SK-N-SH (cell line): ENCODE measurements around the gene PIGA. TPM values are rescaled to one million over a fixed set of nuclear protein-coding genes. Genes with fewer than 3 reads are reported as not detected.

Experiments
- CTCF ChIA-PET: fragments of 300-600, 350-600 bp; formaldehyde crosslinking; extraction: SDS; loops from one replicate; lab custom pipeline; 2021; lab: Yijun Ruan, JAX
- POLR2A ChIA-PET: fragments of 350-600 bp; sonication (Branson Sonifier 250); formaldehyde crosslinking; extraction: SDS; loops from one replicate; lab custom pipeline; 2020; ENCODE audit warnings: antibody characterized with exemption, inconsistent platforms; lab: Yijun Ruan, JAX
- DNase-seq: peaks from one replicate; pipeline ENCODE4 v3.0.0; 2012
- H2AFZ ChIP-seq: fragments of 200-600 bp; sonication (generic); 2 replicates; pipeline ENCODE4 v1.8.1; 2016; ENCODE audit warnings: antibody characterized with exemption, mild to moderate bottlenecking, low read depth
- H3F3A ChIP-seq: fragments of 200-600 bp; sonication (generic); replicated peaks from 2 replicates; pipeline ENCODE3; 2016; ENCODE audit warnings: antibody characterized with exemption, mild to moderate bottlenecking; ENCODE audit not compliant: insufficient read depth
- H3K27ac ChIP-seq, 2 experiments: fragments of 200-500 bp in 1 of 2; fragments of 200-600 bp in 1 of 2; sonication (Bioruptor generic) in 1 of 2; sonication (generic), shearing (Covaris generic) in 1 of 2; 2 replicates each; pipeline versions ENCODE4 v1.5.1 to v1.6.1; 2014 to 2016; ENCODE audit warnings: low read depth in 2 of 2, inconsistent platforms in 1 of 2, low read length in 1 of 2, mild to moderate bottlenecking in 1 of 2, mixed read lengths in 1 of 2
- H3K27me3 ChIP-seq: fragments of 200-600 bp; sonication (generic), shearing (Covaris generic); 2 replicates; pipeline ENCODE4 v1.6.1; 2016; ENCODE audit warnings: mixed run types; ENCODE audit not compliant: insufficient read depth
- H3K36me3 ChIP-seq, 2 experiments: fragments of 200-500 bp in 1 of 2; fragments of 200-600 bp in 1 of 2; sonication (Bioruptor generic) in 1 of 2; sonication (generic) in 1 of 2; replicated peaks in 1 of 2; 2 replicates each; pipeline versions ENCODE3 to v1.5.1; 2014 to 2016; ENCODE audit warnings: low read length in 1 of 2, mild to moderate bottlenecking in 1 of 2; ENCODE audit not compliant: insufficient read depth in 2 of 2, control insufficient read depth in 1 of 2
- H3K4me1 ChIP-seq, 2 experiments: fragments of 200-500 bp in 1 of 2; fragments of 200-600 bp in 1 of 2; sonication (Bioruptor generic) in 1 of 2; sonication (generic), shearing (Covaris generic) in 1 of 2; 2 replicates each; pipeline versions ENCODE4 v1.5.1 to v1.6.1; 2014 to 2016; ENCODE audit warnings: low read depth in 1 of 2, low read length in 1 of 2, mixed run types in 1 of 2; ENCODE audit not compliant: insufficient read depth in 2 of 2, control insufficient read depth in 1 of 2
- H3K4me2 ChIP-seq: fragments of 200-600 bp; sonication (generic), shearing (Covaris generic); 2 replicates; pipeline ENCODE4 v1.6.1; 2017; ENCODE audit warnings: mixed run types
- H3K4me3 ChIP-seq, 2 experiments: fragments of 200-500 bp in 1 of 2; fragments of 200-600 bp in 1 of 2; sonication (Bioruptor generic) in 1 of 2; sonication (generic), shearing (Covaris generic) in 1 of 2; 2 replicates each; pipeline versions ENCODE4 v1.5.1 to v1.8.1; 2014 to 2016; ENCODE audit warnings: low read depth in 2 of 2, inconsistent platforms in 1 of 2, low read length in 1 of 2, mild to moderate bottlenecking in 1 of 2, mixed read lengths in 1 of 2, moderate library complexity in 1 of 2
- H3K79me2 ChIP-seq: fragments of 200-600 bp; sonication (generic); 2 replicates; pipeline ENCODE4 v1.8.1; 2017; ENCODE audit warnings: mild to moderate bottlenecking; ENCODE audit not compliant: insufficient read depth
- H3K9ac ChIP-seq: fragments of 200-600 bp; sonication (generic); 2 replicates; pipeline ENCODE4 v1.6.1; 2017; ENCODE audit warnings: mixed run types
- H3K9me2 ChIP-seq: fragments of 200-600 bp; sonication (generic); 2 replicates; pipeline ENCODE4 v1.6.1; 2017; ENCODE audit warnings: mixed run types
- H3K9me3 ChIP-seq: fragments of 200-600 bp; sonication (generic); 2 replicates; pipeline ENCODE4 v1.6.1; 2017; ENCODE audit warnings: mixed run types, mild to moderate bottlenecking, moderate library complexity
- H4K20me1 ChIP-seq: fragments of 200-600 bp; sonication (generic); 2 replicates; pipeline ENCODE4 v1.6.1; 2017; ENCODE audit warnings: mild to moderate bottlenecking, mixed run types; ENCODE audit not compliant: insufficient read depth
- ELF1 ChIP-seq: IDR thresholded peaks from 2 replicates; pipeline ENCODE4 v1.4.0; 2012
- EP300 ChIP-seq, 2 experiments: IDR thresholded peaks; 2 replicates each; pipeline versions ENCODE4 v1.4.0 to v1.6.1; 2012; ENCODE audit warnings: borderline replicate concordance in 1 of 2, low read depth in 1 of 2, low read length in 1 of 2
- EZH2phosphoT487 ChIP-seq: fragments of 200-600 bp; sonication (generic); IDR thresholded peaks from 2 replicates; pipeline ENCODE4 v1.6.1; 2017; ENCODE audit warnings: low read depth, mixed run types, mild to moderate bottlenecking, antibody characterized with exemption, moderate library complexity, borderline replicate concordance
- FOXJ3 ChIP-seq: sonication (generic); formaldehyde crosslinking; IDR thresholded peaks from 2 replicates; pipeline ENCODE4 v1.5.1; 2020; ENCODE audit warnings: mild to moderate bottlenecking, missing genetic modification reagents
- FOXM1 ChIP-seq: IDR thresholded peaks from 2 replicates; pipeline ENCODE4 v1.4.0; 2012; ENCODE audit warnings: low read depth, mild to moderate bottlenecking
- GATA2 ChIP-seq: sonication (generic); formaldehyde crosslinking; IDR thresholded peaks from 2 replicates; pipeline ENCODE4 v1.5.0; 2020; ENCODE audit warnings: mild to moderate bottlenecking, missing genetic modification reagents
- RCOR1 ChIP-seq: fragments of 150-350 bp; IDR thresholded peaks from 2 replicates; pipeline ENCODE4 v1.6.1; 2017; ENCODE audit warnings: antibody characterized with exemption, low read length
- RXRA ChIP-seq: IDR thresholded peaks from 2 replicates; pipeline ENCODE4 v1.4.0; 2012; ENCODE audit warnings: low read depth, mild to moderate bottlenecking, borderline replicate concordance
- SIN3A ChIP-seq: IDR thresholded peaks from 2 replicates; pipeline ENCODE4 v1.6.1; 2012; ENCODE audit warnings: low read depth, mild to moderate bottlenecking, low read length, moderate library complexity, borderline replicate concordance
- SMC3 ChIP-seq: IDR thresholded peaks from 2 replicates; pipeline ENCODE4 v1.6.1; 2012; ENCODE audit warnings: low read depth, low read length, improper control_type of control experiment
- TAF1 ChIP-seq: IDR thresholded peaks from 2 replicates; pipeline ENCODE4 v1.6.1; 2012; ENCODE audit warnings: low read depth, mild to moderate bottlenecking, low read length, moderate library complexity, borderline replicate concordance
- TEAD4 ChIP-seq: IDR thresholded peaks from 2 replicates; pipeline ENCODE4 v1.4.0; 2012; ENCODE audit warnings: mild to moderate bottlenecking, borderline replicate concordance; ENCODE audit not compliant: insufficient read depth
- WGBS: methylation state at CpG from one replicate; pipeline ENCODE4 v1.1.6; 2017; ENCODE audit warnings: low lambda C conversion rate; 5-methylcytosine and 5-hydroxymethylcytosine counted together
- polyA plus RNA-seq, 3 experiments: library from polyadenylated mRNA; depleted of rRNA; stranded (reverse); fragments of >200 nt; gene quantifications; 2 replicates each; pipeline ENCODE4 v1.2.3, GENCODE V29; 2012
- TF ChIP-seq, protein P1 (sequence below): fragments of 200-600 bp; sonication (generic); IDR thresholded peaks from 2 replicates; pipeline ENCODE4 v1.6.1; 2017; ENCODE audit warnings: antibody characterized with exemption, mild to moderate bottlenecking, moderate library complexity
- TF ChIP-seq, protein P2 (sequence below): fragments of 150-350 bp; IDR thresholded peaks from 2 replicates; pipeline ENCODE4 v1.6.1; 2017; ENCODE audit warnings: antibody characterized with exemption, low read length, low read depth, borderline replicate concordance
- TF ChIP-seq, protein P3 (sequence below): IDR thresholded peaks from 2 replicates; pipeline ENCODE4 v1.4.0; 2012; ENCODE audit warnings: low read depth
- TF ChIP-seq, protein P4 (sequence below): IDR thresholded peaks from 2 replicates; pipeline ENCODE4 v1.6.1; 2012; ENCODE audit warnings: mild to moderate bottlenecking, low read depth, low read length, moderate library complexity
- TF ChIP-seq, protein P5 (sequence below): IDR thresholded peaks from 2 replicates; pipeline ENCODE4; 2012
- TF ChIP-seq, protein P6 (sequence below): IDR thresholded peaks from 2 replicates; pipeline ENCODE4 v1.4.0; 2012; ENCODE audit warnings: low read depth, borderline replicate concordance

The PIGA gene
- polyA plus RNA-seq, 1 of the 3 experiments (the other 2 are of a cell fraction), result 2.8 TPM

DNA sequence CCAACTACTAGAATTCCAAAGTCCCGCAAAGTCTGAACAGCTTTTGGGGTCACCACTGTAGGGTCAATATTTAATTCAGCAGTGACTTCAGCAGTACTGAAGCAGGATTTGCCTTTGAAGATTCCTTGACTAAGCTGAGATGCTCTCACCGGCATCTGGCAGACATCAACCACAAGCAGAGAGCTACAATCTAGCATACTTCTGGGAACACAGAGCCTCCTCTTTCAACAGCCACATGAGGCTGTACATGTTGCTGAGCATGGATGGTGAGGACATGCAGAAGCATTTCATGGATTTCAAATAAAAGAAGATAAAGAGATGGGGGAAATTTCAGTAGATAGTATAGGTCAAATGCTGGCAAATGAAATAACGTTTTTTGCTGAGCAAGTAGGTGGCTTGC lies 13.3 kb downstream of the PIGA start (continued):
- TF ChIP-seq SMC3, result no peak
- TF ChIP-seq RXRA, result no peak
- no peak for TF ChIP-seq TAF1
- TF ChIP-seq RCOR1, result no peak
- TF ChIP-seq, protein P1, sequence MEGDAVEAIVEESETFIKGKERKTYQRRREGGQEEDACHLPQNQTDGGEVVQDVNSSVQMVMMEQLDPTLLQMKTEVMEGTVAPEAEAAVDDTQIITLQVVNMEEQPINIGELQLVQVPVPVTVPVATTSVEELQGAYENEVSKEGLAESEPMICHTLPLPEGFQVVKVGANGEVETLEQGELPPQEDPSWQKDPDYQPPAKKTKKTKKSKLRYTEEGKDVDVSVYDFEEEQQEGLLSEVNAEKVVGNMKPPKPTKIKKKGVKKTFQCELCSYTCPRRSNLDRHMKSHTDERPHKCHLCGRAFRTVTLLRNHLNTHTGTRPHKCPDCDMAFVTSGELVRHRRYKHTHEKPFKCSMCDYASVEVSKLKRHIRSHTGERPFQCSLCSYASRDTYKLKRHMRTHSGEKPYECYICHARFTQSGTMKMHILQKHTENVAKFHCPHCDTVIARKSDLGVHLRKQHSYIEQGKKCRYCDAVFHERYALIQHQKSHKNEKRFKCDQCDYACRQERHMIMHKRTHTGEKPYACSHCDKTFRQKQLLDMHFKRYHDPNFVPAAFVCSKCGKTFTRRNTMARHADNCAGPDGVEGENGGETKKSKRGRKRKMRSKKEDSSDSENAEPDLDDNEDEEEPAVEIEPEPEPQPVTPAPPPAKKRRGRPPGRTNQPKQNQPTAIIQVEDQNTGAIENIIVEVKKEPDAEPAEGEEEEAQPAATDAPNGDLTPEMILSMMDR, result no peak
- TF ChIP-seq, protein P2, sequence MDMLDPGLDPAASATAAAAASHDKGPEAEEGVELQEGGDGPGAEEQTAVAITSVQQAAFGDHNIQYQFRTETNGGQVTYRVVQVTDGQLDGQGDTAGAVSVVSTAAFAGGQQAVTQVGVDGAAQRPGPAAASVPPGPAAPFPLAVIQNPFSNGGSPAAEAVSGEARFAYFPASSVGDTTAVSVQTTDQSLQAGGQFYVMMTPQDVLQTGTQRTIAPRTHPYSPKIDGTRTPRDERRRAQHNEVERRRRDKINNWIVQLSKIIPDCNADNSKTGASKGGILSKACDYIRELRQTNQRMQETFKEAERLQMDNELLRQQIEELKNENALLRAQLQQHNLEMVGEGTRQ, result no peak
- TF ChIP-seq, protein P3, sequence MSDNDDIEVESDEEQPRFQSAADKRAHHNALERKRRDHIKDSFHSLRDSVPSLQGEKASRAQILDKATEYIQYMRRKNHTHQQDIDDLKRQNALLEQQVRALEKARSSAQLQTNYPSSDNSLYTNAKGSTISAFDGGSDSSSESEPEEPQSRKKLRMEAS, result no peak

DNA sequence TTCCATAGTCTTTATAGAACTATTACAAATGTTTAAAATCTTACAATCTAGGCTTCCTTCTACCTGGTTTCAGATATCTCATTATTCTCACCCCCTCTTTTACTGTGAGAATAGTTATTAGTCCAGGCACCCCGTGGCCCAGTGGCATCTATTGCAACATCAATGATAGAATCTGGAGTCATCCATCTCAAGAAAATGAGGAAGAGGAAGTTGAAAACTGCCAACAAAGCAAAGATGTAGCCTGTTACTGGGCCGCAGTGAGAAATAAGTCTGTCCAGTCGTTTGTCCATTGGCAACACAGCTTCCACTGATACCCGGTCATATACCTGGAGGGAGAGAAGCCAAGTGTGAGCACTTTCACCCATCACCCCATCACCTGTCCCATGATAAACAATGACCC lies 13.9 kb downstream of the PIGA start:
- Histone ChIP-seq H3K9ac (no peak overlapping the region), H3K36me3 (peaks cover 18 to 22% of the 10 kb centered on the region in 2 experiments), H3K27me3 (no peaks in the 10 kb centered on the region), H4K20me1 (no peaks in the 10 kb centered on the region), H3K4me1 (no peaks in the 10 kb centered on the region), H3K79me2 (no peaks in the 10 kb centered on the region), H3F3A (no peaks in the 10 kb centered on the region), H3K4me3 (no peak overlapping the region), H3K9me2 (no peaks in the 10 kb centered on the region), H3K4me2 (no peak overlapping the region), H2AFZ (no peak overlapping the region), H3K9me3 (no peaks in the 10 kb centered on the region), H3K27ac (no peak overlapping the region)
- CTCF ChIA-PET, result no interaction called here
- DNase-seq, result no peak
- POLR2A ChIA-PET, result no interaction called here
- 43% methylated on average over 4 of the region's 4 CpGs for whole genome bisulfite sequencing
- TF ChIP-seq, protein P4, sequence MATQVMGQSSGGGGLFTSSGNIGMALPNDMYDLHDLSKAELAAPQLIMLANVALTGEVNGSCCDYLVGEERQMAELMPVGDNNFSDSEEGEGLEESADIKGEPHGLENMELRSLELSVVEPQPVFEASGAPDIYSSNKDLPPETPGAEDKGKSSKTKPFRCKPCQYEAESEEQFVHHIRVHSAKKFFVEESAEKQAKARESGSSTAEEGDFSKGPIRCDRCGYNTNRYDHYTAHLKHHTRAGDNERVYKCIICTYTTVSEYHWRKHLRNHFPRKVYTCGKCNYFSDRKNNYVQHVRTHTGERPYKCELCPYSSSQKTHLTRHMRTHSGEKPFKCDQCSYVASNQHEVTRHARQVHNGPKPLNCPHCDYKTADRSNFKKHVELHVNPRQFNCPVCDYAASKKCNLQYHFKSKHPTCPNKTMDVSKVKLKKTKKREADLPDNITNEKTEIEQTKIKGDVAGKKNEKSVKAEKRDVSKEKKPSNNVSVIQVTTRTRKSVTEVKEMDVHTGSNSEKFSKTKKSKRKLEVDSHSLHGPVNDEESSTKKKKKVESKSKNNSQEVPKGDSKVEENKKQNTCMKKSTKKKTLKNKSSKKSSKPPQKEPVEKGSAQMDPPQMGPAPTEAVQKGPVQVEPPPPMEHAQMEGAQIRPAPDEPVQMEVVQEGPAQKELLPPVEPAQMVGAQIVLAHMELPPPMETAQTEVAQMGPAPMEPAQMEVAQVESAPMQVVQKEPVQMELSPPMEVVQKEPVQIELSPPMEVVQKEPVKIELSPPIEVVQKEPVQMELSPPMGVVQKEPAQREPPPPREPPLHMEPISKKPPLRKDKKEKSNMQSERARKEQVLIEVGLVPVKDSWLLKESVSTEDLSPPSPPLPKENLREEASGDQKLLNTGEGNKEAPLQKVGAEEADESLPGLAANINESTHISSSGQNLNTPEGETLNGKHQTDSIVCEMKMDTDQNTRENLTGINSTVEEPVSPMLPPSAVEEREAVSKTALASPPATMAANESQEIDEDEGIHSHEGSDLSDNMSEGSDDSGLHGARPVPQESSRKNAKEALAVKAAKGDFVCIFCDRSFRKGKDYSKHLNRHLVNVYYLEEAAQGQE, result no peak
- TF ChIP-seq GATA2 (CRISPR knock-in tag), result no peak
- TF ChIP-seq, protein P1, result no peak
- no peak for TF ChIP-seq FOXM1
- no peak for TF ChIP-seq RXRA
- no peak for TF ChIP-seq ELF1
- TF ChIP-seq SIN3A, result no peak
- TF ChIP-seq, protein P5, sequence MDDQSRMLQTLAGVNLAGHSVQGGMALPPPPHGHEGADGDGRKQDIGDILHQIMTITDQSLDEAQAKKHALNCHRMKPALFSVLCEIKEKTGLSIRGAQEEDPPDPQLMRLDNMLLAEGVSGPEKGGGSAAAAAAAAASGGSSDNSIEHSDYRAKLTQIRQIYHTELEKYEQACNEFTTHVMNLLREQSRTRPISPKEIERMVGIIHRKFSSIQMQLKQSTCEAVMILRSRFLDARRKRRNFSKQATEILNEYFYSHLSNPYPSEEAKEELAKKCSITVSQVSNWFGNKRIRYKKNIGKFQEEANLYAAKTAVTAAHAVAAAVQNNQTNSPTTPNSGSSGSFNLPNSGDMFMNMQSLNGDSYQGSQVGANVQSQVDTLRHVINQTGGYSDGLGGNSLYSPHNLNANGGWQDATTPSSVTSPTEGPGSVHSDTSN, result no peak
- no peak for TF ChIP-seq TEAD4
- TF ChIP-seq, protein P3, result no peak
- no peak for TF ChIP-seq EZH2phosphoT487
- TF ChIP-seq FOXJ3 (CRISPR knock-in tag), result no peak
- TF ChIP-seq, protein P6, sequence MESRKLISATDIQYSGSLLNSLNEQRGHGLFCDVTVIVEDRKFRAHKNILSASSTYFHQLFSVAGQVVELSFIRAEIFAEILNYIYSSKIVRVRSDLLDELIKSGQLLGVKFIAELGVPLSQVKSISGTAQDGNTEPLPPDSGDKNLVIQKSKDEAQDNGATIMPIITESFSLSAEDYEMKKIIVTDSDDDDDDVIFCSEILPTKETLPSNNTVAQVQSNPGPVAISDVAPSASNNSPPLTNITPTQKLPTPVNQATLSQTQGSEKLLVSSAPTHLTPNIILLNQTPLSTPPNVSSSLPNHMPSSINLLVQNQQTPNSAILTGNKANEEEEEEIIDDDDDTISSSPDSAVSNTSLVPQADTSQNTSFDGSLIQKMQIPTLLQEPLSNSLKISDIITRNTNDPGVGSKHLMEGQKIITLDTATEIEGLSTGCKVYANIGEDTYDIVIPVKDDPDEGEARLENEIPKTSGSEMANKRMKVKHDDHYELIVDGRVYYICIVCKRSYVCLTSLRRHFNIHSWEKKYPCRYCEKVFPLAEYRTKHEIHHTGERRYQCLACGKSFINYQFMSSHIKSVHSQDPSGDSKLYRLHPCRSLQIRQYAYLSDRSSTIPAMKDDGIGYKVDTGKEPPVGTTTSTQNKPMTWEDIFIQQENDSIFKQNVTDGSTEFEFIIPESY, result no peak
- no peak for TF ChIP-seq EP300 (IDR thresholded peaks at IDR 0.05; ENCODE audit: borderline replicate concordance in 1 of 2, low read depth in 1 of 2, low read length in 1 of 2)
